HepG2 (cell line): ENCODE measurements around the gene SGPL1. TPM values are rescaled to one million over a fixed set of nuclear protein-coding genes. Genes with fewer than 3 reads are reported as not detected.
A peak's percentile ranks its signal among the peaks of the same experiment; 100 is the strongest.

Source experiments
- AFF4 ChIP-seq: sonication (generic); formaldehyde crosslinking; IDR thresholded peaks from 2 replicates; pipeline ENCODE4 v1.4.0; 2020; ENCODE audit warnings: missing genetic modification reagents
- ARID5B ChIP-seq: IDR thresholded peaks from 2 replicates; pipeline ENCODE4 v1.4.0; 2020; ENCODE audit warnings: mild to moderate bottlenecking, missing genetic modification reagents
- CEBPG ChIP-seq: IDR thresholded peaks from 2 replicates; pipeline ENCODE4 v1.6.1; 2016
- ERF ChIP-seq: IDR thresholded peaks from 2 replicates; pipeline ENCODE4 v1.6.1; 2018; ENCODE audit warnings: missing biosample characterization, missing genetic modification reagents
- SMAD1 ChIP-seq: sonication (generic); formaldehyde crosslinking; IDR thresholded peaks from 2 replicates; pipeline ENCODE4 v1.4.0; 2020; ENCODE audit warnings: missing genetic modification reagents, low read depth, mild to moderate bottlenecking, borderline replicate concordance
- SMAD9 ChIP-seq: sonication (generic); formaldehyde crosslinking; IDR thresholded peaks from 2 replicates; pipeline ENCODE4 v1.5.1; 2020; ENCODE audit warnings: mild to moderate bottlenecking, missing genetic modification reagents
- STAG1 ChIP-seq: sonication (generic); formaldehyde crosslinking; IDR thresholded peaks from 2 replicates; pipeline ENCODE4 v1.4.0; 2020; ENCODE audit warnings: missing genetic modification reagents
- ZFP36 ChIP-seq: fragments of 150-350 bp; IDR thresholded peaks from 2 replicates; pipeline ENCODE4 v1.6.1; 2018; ENCODE audit warnings: borderline replicate concordance, low read length, low read depth; ENCODE audit not compliant: partially characterized antibody
- ZNF274 ChIP-seq: sonication (generic); formaldehyde crosslinking; IDR thresholded peaks from 2 replicates; pipeline ENCODE4 v1.5.1; 2020; ENCODE audit warnings: mild to moderate bottlenecking, missing genetic modification reagents
- ZNF34 ChIP-seq: sonication (generic); formaldehyde crosslinking; IDR thresholded peaks from 2 replicates; pipeline ENCODE4 v1.4.0; 2020; ENCODE audit warnings: mild to moderate bottlenecking, missing genetic modification reagents, borderline replicate concordance
- ZNF652 ChIP-seq: IDR thresholded peaks from 2 replicates; pipeline ENCODE4 v1.6.1; 2016; ENCODE audit warnings: low read depth, borderline replicate concordance
- ZNF713 ChIP-seq: sonication (generic); formaldehyde crosslinking; IDR thresholded peaks from 2 replicates; pipeline ENCODE4 v1.4.0; 2020; ENCODE audit warnings: mild to moderate bottlenecking, missing genetic modification reagents
- ZNF883 ChIP-seq: sonication (generic); formaldehyde crosslinking; IDR thresholded peaks from 2 replicates; pipeline ENCODE4 v1.5.1; 2020; ENCODE audit warnings: mild to moderate bottlenecking, missing genetic modification reagents; ENCODE audit errors: not compliant biosample characterization
- polyA plus RNA-seq, 8 experiments: library from polyadenylated mRNA; depleted of rRNA in 3 of 8; stranded (reverse) in 7 of 8; unstranded in 1 of 8; fragments of >200 nt; fragmentation: Illumina TruSeq in 4 of 8; extraction: Trizol in 4 of 8; gene quantifications; 2 replicates each; pipeline versions ENCODE4 v1.2.1 to v1.2.3, GENCODE V29; 2011 to 2016; ENCODE audit warnings: low read depth in 4 of 8, missing spikeins in 1 of 8, mixed read lengths in 1 of 8; ENCODE audit not compliant: insufficient read depth in 1 of 8
- total RNA-seq, 5 experiments: library from RNA; depleted of rRNA; stranded (reverse); fragments of >200 nt; fragmentation: Illumina TruSeq; extraction: Trizol; gene quantifications; 2 replicates each; pipeline ENCODE4 v1.2.3, GENCODE V29; 2016; ENCODE audit warnings: low read depth in 1 of 5

Gene SGPL1
- total and polyA plus RNA-seq, 2 of the 13 experiments (the other 11 are each of a cell fraction or from before 2014, with no cell fraction given): 17.6 to 25.0 TPM

GRCh38 chr10:70887804-70888800, 72.4 kb downstream of the SGPL1 start, which contains the start of gene PCBD1 (continued):
- peak; percentile 28; the same call in 1 of the 2 replicates for TF ChIP-seq ARID5B
- TF ChIP-seq CEBPG: no peak
- TF ChIP-seq ZNF34: peak; percentile 89; the same call in 1 of the 2 replicates
- no peak for TF ChIP-seq ZNF883 (CRISPR knock-in tag)
- TF ChIP-seq ZNF274 (CRISPR knock-in tag): peak; percentile 12; the same call in 1 of the 2 replicates
- TF ChIP-seq STAG1 (CRISPR knock-in tag): no peak
- TF ChIP-seq AFF4 (CRISPR knock-in tag): no peak
- no peak for TF ChIP-seq SMAD1 (CRISPR knock-in tag)
- TF ChIP-seq ERF: no peak
- no peak for TF ChIP-seq ZFP36
- TF ChIP-seq ZNF713 (CRISPR knock-in tag): no peak
- no peak for TF ChIP-seq ZNF652
- TF ChIP-seq SMAD9 (CRISPR knock-in tag): no peak
